Inflammatory macrophage treated with lipopolysaccharide for 4 hours (primary cell): ENCODE measurements around the gene GRAMD4.
A peak's percentile ranks its signal among the peaks of the same experiment; 100 is the strongest.

Source experiments
- DNase-seq: peaks from one replicate; pipeline ENCODE4 v3.0.0-alpha.2; 2020

The GRAMD4 gene

DNA sequence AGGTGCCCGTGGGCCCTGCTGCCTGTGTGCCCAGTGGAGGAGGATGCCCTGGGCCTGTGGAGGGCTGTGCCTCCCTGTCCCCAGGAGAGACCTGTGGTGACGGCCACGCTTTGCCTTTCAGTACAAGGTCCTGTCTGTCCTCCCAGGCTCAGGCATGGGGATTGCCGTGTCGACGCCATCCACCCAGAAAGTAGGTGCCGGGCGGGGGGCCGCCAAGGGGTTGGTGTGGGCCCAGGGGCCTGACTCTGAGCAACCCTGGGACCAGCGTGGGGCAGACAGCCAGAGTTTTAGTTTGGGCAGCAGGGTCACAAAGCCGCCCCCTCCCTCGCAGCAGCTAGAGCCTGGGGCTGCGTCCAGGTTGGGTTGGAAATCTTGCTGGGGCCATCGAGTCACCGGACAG lies 56.3 kb downstream of the GRAMD4 start:
- DNase-seq, result no peak

DNA sequence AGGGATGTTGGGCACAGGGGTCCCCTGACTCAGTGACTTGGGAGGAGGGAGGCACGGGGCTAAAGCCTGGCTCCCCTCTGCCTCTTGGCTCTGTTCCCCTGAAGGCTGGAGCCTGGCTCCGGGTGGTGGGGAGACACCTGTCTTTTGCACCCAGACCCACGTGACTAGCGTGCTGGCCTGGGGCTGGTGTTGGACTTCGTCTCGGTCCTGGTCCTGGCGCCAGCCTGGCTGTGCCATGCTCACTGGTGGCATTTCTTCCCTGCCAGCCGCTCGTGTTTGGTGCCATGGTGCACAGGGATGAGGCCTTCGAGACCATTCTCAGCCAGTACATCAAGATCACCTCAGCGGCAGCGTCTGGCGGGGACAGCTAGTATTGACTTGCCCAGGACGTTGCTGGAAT lies 56.7 kb downstream of the GRAMD4 start:
- DNase-seq, result no peak

DNA sequence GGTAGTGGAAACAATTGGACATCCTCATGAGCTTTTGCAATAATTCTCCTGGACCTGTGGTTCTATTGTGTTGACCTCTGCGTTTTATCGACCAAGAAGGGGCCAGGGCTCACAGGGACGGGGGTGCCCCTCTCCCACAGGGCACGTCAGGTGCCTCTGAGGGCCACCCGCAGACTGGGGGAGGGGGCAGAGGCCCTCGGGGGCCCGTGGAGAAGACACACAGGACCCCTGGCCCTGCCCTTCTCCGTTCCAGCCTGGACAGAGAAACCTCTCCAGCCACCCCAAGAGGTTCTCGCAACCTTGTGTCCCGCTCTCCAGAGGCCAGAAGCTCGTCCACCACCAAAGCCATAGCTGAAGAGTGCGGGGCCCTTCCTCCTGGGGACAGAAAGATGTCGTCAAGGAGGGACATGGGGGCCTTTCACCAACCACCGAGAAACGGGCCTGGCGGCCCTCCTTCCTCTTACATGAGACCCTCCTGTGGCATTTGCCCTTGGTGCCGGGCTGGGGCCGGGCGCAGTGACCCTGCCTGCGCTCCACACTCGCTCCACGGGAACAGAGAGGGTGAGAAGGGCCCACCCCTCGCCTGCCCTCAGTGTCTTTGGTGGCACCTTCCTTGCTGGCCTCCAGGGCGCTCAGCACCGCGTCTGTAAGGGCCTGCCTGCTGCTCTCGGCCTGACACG lies 57.3 kb downstream of the GRAMD4 start:
- DNase-seq, result no peak

DNA sequence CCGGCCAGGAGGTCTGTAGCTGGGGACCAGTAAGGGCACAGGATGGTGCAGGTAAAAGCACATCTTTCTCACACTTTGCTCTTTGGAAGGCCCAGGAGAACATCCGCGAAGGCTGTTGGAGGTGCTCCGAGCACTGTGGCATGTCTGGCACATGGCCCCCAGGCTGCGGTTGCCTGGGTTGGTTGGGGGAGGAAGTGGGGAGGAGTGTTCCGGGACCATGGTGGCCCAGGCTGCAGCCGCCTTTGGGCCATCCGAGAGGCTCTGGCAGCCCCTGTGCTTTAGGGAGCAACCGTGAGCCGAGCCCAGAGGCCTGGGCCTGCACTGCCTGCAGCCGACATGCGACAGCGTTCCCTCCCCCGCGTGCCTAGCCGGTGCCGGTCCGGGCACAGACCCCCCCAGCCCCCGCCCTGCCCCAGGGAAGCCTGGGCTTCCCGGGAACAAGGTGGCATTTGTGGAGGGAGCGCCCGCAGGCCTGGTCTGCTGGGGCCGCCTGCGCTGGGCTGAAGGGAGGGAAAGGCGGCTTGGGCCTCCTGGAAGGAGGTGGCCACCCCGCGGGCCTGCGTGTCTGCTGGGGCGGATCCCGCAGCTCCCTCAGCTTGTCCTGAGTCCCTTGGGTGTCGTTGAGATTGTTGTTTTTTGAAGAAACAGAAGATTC lies 57.9 kb downstream of the GRAMD4 start:
- DNase-seq, result no peak

DNA sequence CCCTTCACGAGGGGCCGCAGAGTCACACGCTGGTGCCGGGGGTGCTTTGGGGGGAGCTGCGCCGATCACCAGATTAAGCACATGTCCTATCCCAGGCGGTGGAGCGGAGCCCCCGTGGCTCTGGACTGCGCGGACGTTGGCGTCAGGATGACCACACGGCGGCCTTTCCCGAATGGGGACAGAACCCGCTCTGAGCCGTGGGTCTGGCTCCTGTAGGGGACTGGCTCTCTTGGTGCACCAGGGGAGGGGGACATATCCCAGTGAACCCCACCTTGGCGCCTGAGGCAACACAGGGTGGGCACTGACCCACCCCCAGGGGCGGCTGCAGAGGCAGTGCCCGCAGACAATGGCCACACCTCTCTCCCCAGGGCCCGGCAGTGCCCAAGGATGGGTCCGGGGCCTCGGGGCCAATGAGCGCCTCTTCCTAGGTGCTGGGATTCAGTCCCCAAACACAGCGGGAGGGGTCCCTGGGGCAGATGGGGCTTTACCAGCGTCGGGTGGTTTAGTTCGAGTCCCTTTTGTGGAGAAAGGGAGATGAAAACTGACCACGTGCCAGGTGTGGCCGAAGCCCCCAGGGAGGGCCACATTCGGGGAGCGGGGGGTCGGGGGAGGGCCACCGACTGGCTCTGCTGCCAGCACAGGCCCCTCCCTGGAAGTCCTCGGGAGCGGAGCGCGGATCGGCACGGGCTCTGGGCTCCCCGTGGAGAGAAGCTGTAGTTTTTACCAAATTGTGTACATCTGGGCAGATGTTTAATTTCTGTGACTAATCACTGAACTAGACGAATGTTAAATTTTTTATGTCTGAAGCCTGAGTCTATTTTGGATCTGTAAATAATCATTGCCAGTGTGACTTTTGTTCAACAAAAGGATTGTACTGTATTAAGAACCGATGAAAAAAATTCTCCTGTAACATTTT lies 58.9 kb downstream of the GRAMD4 start:
- DNase-seq, result no peak

DNA sequence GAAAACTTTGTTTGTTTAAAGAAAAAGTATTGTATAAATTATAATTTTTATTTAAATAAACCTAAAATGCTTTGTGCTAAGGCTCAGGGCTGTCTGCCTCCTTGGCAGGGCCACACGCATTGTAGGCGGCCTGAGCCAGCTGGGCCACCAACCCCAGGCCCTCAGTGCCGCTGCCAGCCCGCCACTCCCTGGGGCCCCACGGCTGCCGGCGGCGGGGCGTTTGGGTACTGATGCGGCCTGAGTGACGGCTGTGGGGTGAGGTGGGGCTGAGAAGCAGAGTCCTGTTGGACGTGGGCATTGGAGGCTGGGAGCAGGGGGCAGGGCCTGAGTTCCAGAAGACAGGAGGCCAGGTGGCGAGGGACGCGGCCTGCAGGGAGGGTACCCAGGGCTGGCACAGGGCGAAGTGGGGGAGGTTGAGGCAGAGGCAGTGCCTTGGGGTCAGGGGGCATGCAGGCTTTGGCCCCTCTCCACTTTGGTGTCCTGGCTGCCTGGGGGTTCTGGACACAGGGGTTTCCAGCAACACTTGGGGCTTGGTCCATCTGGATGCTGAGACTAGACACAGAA lies 59.6 kb downstream of the GRAMD4 start:
- DNase-seq, result no peak

DNA sequence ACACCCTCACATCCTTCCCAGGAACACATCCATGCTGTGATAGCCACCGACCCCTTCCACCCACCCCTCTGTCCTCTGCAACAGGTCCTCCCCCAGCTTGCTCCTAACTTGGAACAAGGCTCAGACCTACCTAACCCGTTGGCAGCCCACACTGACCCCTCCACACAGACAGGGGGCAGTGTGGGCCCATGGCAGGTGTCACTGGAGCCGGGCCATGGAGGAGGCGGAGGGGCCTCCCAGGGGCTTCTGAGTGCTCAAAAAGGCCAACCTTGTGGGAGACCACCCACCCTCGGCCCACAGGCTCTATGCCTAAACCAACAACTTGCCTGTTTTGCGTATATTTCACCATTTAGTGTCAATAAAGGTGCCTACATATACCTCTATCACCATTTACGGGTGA lies 60.8 kb downstream of the GRAMD4 start:
- DNase-seq, result peak; percentile 15

DNA sequence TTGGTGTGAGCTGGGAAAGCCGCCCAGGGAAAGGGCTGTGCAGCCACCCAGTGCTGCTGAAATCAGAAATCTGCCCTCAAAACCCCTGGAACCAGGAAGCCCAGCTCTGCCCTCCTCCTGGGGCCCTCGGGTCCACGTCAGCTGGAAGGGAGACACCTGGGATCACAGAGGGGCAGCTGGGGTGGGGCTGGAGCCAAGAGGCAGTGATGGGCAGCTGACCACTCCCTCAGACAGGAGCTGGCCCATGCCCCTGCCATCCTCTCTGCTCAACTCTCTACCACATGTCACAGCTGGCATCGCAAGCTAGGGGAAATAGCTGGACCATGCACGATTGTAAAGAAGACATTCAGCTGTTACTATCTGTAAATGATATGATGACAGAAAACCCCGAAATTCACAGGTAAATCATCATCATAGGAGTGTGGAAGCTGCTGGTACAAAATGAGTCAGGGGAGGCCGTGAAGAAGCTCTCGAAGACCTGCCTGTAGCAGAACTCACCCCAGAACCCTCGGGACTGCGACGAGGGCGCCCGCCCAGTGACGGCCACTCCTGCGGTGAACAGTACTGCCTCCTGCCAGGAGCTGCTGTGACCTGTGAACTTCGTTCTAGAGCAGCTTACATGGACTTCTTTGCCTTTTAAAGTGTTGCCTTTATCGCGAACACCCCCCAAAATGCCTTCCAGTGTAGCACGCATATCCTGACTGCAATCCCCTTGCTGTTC lies 62.0 kb downstream of the GRAMD4 start:
- DNase-seq, result no peak

DNA sequence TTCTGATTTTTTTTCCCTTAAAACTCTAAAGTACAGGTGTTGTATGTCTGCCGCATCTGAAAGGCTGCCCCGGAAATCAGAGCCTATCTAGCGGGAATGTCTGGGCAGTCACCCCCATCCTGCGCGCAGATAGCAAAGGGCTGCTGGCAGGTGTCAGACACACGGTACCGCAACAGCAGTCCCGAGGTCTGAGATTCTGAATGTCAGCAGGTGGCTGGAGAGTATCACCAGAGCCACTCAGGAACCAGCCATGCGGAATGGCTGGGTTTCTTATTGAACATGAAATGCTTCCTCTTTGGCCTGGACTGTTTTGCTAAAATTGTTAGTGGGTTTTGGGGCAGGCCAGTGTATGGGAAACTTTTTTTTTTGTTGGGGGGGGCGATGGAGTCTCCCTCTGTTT lies 64.5 kb downstream of the GRAMD4 start:
- DNase-seq, result no peak

DNA sequence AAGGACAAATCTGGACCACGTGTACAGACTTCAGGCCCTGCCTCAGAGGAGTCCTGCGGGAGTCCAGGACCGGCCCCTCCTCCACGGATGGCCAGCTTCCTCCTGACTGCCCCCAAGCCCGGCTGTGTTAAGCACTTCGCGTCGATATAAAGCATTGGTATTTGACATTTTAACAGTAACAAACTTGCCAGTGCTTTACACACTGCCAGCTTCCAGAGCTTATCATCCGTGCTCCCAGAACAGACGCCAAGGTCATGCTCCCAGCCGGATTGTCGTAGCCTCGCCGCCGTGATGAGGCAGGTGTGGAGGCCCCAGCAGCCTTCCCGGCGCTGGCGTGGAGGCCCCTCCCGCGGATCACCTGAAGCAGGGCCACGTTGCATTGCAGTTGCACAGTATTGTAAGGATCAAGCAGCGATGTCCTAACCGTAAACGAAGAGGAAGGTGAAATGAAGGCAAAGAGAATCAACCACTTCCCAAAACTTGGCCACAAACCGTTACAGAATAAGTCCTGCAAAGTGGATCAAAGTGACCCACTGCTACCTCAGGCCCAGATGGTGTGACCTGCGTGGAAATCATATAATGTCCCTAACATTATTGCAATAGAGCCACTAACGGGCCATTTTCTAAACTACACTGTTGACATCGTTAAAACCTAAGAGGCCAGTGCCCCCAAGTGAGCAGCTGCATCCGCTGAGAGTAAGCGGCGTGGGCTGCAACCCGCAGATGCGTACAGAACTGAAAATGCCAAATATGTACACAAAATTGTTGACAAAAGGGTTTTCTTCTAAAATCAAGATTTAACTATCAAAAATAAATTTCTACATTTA lies 66.2 kb downstream of the GRAMD4 start:
- DNase-seq, result peak; percentile 11

DNA sequence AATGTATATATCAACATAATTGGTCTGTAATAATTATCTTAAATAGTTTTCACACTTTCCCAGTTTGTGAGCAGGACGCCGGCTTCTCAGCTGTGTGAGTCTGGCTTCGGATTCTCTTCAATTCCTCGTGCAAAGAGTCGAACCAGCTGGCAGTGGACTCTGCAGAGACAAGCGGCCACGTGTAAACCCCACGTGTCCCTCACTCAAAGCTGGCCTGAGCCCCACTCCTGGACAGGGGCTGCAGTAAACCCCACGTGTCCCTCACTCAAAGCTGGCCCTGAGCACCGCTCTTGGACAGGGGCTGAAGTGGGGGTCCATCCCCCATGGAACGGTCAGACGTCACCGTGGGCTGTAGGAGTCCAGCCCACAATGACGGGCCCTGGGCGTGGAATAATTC lies 66.9 kb downstream of the GRAMD4 start:
- no peak for DNase-seq

DNA sequence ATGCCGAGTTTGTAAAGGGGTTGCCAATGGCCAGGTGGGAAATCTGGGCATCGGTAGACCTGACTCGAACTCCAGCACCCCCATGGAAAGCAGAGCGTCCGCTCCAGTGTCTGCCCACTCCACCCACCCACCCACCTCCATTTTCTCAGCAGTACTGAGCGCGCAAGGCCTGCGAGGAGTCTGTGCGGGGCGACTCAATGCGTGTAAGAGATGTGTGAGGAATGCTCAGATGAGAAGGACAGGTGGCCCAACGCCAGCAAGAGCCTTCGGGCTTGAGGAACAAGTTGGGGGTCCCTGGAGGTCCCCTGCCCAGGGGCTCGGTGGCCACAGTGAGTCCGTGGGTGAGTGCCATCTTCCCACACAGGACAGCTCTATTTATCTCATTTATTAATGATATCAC lies 67.3 kb downstream of the GRAMD4 start:
- DNase-seq, result no peak

DNA sequence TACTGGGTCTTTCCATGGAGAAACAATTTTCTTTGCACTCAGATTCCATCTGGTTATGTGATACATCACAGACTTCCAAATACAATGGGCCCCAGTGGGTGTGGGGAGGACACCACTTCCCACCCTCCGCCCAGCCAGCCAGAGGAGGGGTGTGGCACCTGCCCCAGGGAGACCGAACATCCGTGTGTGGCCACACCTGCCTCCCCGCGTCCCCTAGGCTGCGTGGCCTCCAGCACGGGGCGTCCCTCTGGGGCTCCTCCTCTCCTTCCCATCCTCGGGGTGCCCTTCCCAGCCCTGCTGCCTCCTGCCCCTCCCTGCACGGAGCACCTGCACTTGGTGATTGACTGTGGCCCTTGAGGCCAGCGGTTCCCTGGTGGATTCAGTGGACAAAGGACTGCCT lies 68.8 kb downstream of the GRAMD4 start:
- no peak for DNase-seq

DNA sequence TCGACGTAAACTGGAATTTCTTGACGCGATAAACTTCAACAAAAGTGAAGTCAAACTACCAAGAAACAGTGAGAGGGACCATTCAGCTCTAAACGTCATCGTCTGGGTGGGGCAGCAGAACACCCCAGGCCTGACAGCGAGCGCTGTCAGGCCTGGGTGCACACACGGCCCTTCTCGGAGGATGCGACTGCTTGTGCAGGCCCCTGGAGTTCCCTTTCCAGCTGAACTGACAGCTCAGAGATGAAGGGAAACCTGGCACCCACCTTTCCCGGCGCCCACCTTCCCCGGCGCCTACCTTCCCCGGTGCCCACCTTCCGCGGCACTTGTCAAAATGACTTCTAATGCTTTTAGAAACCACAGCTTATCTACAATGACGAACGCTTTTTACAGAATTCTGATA lies 70.0 kb downstream of the GRAMD4 start:
- no peak for DNase-seq

DNA sequence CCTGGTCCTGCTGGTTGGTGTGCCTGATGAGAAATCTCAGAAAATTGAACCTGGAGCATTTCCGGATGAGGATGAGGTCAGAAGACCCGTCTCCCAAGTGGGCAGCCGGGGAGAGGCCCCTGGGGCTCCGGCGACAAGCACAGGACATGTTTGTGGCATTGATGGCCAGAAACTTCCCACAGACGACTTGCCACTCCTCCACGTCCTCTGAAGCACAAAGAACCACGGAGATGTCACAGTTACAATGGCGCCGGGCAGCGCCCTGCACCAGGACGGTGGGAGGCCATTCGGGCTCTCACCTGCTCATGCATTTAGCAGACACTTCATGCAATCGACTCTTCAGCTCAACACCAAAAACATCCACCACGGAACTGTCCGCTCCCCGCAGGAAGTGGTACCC lies 71.4 kb downstream of the GRAMD4 start:
- DNase-seq, result no peak

DNA sequence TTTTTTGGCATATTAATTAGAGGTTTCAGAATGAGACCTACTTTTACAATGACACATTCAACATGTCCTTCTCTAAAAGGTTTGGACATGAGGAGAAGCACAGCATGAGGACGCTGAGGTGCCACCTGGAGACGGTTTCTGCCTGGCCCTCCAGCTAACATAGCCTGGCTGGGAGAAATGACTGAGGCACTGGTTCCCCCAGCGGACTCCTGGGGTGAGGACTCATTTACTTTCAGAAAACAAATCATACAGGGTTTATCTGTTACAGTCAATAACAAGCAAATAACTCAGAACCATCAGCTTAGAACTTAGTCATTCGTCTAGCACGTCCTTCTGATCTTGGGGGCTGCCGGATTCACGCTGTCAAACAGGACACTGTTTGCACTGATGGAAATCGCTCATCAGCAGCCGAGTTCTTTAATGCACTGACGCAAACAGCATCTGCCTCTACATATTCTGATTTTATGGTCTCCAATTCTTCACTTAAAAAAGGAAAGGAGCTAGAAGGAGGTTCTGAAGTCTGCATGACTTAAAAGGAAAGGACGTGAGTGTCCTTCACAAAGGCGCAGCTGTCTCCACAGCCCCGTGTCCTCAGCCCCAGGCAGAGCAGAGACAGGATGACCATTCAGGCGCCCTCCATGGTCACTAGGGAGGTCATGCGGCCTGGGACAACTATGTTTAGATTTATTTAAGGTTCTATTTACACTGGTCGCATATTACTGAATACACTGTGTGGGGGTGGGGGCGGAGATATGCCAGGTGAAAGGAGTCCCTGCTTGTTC lies 73.6 kb downstream of the GRAMD4 start:
- no peak for DNase-seq

DNA sequence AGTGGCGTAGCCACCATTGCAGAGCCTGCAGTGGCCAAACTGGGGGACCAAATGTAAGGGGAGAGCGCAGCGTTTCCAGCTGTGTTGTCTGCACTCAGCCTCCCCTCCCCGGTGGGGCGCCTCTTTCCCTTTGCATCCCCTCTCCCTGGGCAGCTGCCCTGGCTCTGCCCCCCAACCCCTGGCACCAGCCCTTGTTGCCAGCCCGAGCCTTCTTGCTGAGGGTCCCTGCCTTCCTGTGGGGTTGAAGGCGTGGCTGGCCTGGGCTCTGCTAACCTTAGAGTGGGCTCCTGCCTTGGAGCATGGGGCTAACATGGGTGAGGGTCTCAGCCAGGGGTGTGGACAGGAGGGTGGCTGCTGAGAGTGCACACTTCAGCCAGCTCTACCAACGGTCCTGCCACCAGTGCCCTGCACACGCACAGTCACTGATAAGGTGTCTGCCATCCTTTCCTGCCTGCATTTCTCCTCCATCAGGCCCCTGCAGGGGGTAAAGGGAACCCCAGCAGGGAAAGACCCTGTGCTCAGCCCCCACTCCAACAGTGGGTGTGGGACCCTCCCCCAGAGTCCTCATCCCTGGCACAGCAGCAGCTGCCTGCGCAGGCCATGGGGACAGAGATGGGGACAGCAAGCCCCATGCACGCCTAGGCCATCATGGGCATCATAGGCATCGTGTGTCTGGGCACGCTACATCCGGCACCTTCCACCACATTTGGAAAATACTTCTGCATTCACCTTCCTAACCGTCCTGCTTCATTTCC lies 74.4 kb downstream of the GRAMD4 start:
- no peak for DNase-seq

DNA sequence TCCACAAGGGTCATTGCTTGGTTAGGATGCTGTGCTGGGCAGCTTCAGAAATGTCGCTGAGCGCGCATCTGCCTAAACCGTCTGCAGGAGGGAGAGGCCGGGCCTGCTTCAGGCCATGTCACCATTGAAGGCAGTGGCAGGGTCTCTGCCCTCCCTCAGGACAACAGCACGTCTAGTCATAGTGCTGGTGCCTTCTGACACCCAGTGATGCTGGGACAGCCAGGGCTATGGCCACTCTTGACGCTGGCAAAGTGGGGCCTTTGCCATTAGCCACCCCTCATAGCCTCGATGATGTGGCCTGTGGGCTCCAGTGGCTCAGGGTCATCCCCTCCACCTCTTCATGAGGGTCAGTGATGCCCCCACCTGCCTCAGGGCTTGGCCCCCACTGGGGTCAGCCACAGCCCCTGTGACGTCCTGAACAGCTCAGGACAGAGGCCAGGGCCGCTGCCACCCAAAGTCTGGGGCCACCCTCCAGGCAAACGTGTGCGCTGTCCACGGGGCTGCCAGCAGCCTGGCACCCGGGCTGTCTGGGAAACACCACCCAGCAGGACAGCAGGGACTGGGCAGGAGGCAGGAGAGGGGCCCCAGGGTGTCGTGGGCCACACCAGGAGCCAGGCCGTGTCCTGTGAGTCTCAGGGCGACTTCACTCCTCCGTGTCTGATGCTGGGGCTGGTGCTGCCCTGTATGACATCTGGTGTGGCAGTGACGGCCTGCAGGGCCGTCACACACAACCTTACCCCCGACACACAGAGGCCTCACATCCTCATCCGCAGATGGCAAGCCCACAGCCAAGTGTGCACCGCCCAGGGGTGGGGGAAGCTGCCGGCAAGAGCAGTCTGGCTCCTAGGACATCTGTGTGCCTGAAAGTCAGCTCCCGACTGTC lies 75.4 kb downstream of the GRAMD4 start:
- DNase-seq, result no peak

DNA sequence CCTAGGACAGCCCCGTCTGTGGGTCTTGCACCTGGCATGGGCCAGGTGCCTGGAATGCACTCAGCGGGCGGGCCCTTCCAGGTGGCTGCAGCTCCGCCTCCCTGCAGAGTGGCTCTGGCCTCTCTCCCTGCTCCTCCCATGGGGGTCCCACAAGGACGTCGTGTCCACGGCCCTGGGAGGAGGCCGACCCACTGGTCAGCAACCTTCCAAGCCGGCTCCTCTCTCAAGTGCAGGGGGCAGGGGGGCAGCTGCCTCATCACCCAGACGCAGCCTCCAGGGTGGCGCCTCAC lies 76.0 kb downstream of the GRAMD4 start:
- DNase-seq, result no peak

DNA sequence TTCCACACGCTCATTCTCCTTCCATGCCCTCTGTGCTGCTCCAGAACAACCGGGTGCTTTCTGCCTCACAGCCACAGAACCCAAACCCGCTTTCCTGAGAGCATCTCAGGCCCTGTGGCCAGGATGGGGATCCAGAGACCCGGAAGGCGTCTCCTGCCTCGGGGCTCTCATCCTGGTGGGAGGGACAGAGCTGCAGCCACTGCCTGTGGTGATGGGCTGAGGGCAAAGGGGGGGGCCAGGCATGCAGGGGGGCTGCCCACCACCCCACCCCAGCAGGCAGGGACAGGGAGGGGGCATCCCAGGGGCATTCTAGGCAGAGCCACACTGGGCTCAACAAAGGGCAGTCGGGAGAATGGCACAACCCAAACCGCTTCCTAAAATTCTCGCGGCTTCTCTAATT lies 76.4 kb downstream of the GRAMD4 start:
- no peak for DNase-seq
